Erythroblast (primary cell): ENCODE measurements around the gene USF3.

Experiments
- GATA1 ChIP-seq: IDR thresholded peaks from 2 replicates; pipeline ENCODE4 v1.6.1; 2011; ENCODE audit warnings: low read depth, mild to moderate bottlenecking, control low read depth, low read length, moderate library complexity
- POLR2A ChIP-seq: IDR thresholded peaks from 2 replicates; pipeline ENCODE4 v1.6.1; 2011; ENCODE audit warnings: mild to moderate bottlenecking, low read length

- TF ChIP-seq GATA1, result no peak
- no peak for TF ChIP-seq POLR2A
These were observed 61.5 kb downstream of the USF3 start for GRCh38 chr3:113634782-113635474.
